ENCODE data around the gene VRK3. TPM values are rescaled to one million over a fixed set of nuclear protein-coding genes. Genes with fewer than 3 reads are reported as not detected.
A peak's percentile ranks its signal among the peaks of the same experiment; 100 is the strongest.

Gene VRK3
- total and polyA plus RNA-seq, 2 donors: 17.8 to 24.4 TPM

DNA sequence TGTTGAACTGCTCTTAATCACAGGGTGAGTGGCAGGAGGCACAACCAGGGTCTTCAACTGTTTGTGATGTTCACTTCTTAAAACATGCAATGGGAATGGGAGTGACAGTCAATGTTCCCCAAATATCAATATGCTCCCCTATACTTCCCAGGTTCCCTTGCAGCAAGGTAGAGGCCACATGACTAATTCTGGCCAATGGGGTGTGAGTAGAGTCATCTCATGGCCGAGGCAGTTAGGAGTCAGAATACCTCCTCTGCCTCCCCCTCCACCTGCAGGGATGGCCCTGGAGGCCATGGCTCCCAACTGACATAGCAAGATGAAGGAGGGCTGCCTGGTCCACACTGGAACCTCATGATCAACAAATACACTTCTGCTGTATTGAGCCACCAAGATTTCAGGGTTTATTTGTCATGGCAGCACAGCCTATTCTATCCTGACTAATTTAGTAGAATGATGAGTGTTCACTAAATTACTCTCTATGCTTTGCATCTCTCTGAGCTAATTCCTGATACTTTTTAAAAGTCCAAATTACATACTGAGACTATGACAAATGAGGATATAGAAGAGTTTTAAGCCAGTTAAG lies 8.9 kb downstream of the VRK3 start:
- Histone ChIP-seq H3K27ac (ENCODE audit: low read depth) (no peak overlapping the region), H3K4me3 (ENCODE audit: low read depth, low read length) (no peak overlapping the region), H3K36me3 (ENCODE audit: insufficient read depth) (peaks cover 6% of the 10 kb centered on the region), H3K4me1 (ENCODE audit: insufficient read depth) (no peaks in the 10 kb centered on the region)
- WGBS: 98% methylated on average over 1 of the region's 1 CpG
- no peak for DNase-seq (ENCODE audit: extremely low spot score)

DNA sequence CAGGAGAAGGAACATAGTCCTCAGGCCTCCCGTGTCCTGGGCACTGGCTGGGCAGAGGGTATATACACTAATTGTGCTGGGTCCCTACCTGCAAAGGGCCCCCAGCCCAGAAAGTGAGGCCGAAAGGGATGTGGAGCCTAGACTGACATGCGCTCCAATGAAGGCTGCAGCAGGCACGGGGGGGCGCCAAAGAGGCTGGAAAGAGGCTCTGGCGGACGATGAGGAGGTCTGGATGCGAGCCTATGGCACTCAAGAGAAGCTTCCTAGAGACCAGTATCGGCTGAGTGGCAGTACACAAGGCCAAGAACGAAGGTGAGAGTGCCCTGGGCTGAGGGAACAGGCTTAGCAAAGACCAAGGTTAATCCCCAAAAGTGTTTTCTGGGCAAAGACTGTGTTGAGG lies 16.6 kb downstream of the VRK3 start:
- DNase-seq (ENCODE audit: extremely low spot score): no peak
- 58% methylated on average over 10 of the region's 10 CpGs for WGBS
- H3K4me1 ChIP-seq (ENCODE audit: insufficient read depth): no peaks in the 10 kb centered on the region
- no peak overlapping the region for H3K27ac ChIP-seq (ENCODE audit: low read depth)
- H3K36me3 ChIP-seq (ENCODE audit: insufficient read depth): peaks cover 4% of the 10 kb centered on the region
- H3K4me3 ChIP-seq (ENCODE audit: low read depth, low read length): no peak overlapping the region

DNA sequence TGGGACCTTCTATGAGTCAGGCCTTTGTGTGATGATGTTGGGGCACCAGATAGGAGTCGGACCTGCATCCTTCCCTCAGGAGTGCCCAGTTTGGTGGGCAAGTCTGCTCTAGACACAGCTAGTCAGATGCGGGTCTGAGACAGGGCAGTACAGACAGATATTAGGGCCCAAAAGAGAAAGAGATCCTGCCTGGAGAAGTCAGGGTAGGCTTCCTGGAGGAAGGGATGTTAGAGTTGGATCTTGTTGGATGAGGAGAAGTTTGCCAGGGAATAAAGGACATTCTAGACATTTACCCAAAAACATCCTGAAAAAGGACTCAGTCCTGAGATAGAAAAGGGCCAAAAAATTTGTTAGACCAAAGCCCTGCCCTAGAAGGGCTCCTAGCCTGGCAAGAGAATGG lies 17.2 kb downstream of the VRK3 start:
- Histone ChIP-seq H3K4me1 (ENCODE audit: insufficient read depth) (no peaks in the 10 kb centered on the region), H3K36me3 (ENCODE audit: insufficient read depth) (peaks cover 2% of the 10 kb centered on the region)
- WGBS: 96% methylated on average over 2 of the region's 2 CpGs

DNA sequence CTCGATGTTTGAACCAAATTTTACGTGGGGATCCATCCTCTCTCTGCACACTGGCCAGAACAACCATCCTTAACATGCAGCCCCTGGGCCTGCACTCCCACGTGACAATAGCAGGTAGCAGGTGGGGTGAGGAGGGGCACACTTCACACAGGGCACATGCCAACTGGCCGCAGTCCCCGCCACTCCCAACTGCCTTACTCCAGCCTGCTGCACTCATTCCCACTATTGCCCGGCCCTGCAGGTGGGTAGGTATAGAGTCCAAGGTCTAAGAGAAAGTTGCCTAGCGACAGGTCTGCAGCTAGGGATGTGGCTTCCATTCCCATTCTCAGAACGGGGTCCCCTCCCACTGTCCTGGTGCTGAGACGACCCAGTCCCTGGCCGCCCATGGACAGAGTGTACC lies 18.0 kb downstream of the VRK3 start:
- 87% methylated on average over 10 of the region's 10 CpGs for WGBS
- H3K36me3 ChIP-seq (ENCODE audit: insufficient read depth): peaks cover 2% of the 10 kb centered on the region
- no peaks in the 10 kb centered on the region for H3K4me1 ChIP-seq (ENCODE audit: insufficient read depth)
- no peak overlapping the region for H3K4me3 ChIP-seq (ENCODE audit: low read depth, low read length)
- no peak for DNase-seq (ENCODE audit: extremely low spot score)
- no peak overlapping the region for H3K27ac ChIP-seq (ENCODE audit: low read depth)

More for the DNA sequence above, 17.2 kb downstream of the VRK3 start:
- no peak for DNase-seq (ENCODE audit: extremely low spot score)
- Histone ChIP-seq H3K27ac (ENCODE audit: low read depth) (no peak overlapping the region), H3K4me3 (ENCODE audit: low read depth, low read length) (no peak overlapping the region)

DNA sequence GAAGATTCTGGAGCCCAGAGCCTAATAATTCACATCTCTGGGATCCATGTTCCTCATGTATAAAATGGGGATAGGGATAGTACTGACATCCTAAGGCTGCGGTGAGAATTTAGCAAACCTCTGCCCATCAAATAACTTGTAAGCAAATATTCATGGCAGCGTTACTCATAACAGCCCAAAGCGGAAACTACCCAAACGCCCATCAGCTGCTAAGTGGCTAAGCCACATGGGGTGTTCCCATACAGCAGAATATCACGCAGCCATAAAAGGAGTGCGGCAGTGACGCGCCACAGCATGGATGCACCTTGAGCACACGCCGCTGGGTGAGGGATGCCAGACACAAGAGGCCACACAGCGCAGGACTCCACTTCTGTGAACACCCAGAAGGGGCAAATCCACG lies 19.7 kb downstream of the VRK3 start:
- Histone ChIP-seq H3K36me3 (ENCODE audit: insufficient read depth) (peaks cover 2% of the 10 kb centered on the region), H3K4me3 (ENCODE audit: low read depth, low read length) (no peak overlapping the region), H3K4me1 (ENCODE audit: insufficient read depth) (no peaks in the 10 kb centered on the region), H3K27ac (ENCODE audit: low read depth) (no peak overlapping the region)
- DNase-seq (ENCODE audit: extremely low spot score): no peak
- 97% methylated on average over 12 of the region's 12 CpGs for WGBS

DNA sequence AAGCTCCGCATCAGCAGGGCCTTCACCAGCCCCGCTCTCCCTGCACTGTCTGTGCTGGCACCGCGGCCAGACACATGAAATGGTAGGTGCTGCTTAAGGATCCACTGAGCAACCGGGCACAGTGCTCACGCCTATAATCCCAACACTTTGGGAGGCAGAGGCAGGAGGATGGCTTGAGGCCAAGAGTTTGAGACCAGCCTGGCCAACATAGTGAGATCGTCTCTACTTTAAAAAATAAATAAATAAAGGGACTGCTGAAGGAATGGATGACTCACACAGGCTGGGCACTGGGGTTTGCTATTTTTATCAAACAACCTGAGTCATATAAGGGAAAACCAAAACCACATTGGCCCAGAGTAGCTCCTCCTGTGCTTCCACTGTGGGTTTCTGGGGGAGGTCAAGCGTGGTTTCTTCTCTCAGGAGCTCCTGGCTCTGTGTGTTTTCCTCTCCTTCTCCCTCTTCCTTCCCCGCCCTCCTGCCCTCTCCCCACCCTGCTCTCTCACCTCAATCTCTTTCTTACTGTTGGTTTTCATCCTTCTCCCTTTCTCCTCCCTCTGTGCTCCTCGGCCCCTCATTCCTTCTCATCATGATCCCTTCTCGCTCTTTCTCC lies 21.3 kb downstream of the VRK3 start:
- peaks cover 5% of the 10 kb centered on the region for H3K36me3 ChIP-seq (ENCODE audit: insufficient read depth)
- peak overlapping the region; percentile 53 for H3K27ac ChIP-seq (ENCODE audit: low read depth)
- H3K4me3 ChIP-seq (ENCODE audit: low read depth, low read length): no peak overlapping the region
- H3K4me1 ChIP-seq (ENCODE audit: insufficient read depth): no peaks in the 10 kb centered on the region
- no peak for DNase-seq (ENCODE audit: extremely low spot score)
- 66% methylated on average over 11 of the region's 11 CpGs for WGBS

DNA sequence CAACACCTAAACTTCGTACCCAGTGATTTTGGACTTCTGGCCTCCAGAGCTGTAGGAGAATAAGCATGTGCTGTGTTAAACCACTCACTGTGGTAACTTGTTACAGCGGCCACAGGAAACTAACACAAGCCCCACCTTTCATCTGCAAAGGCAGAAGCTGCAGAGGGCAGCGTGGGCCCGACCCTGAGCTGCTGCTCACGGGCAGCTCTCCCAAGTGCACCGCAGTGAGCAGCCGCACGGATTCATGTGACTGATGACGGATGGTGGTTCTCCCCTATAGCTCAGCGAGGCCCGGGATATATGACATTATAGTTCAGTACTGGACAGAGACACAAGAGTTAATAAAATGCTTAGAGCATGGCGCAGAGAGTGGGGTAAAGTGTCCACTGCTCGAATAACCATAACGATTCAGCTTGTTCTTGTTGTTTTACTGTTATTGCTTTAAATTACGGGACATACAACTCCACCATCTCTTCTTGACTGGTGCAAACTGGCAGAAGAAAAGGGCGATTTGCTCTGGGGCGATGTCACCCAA lies 21.9 kb downstream of the VRK3 start:
- H3K4me3 ChIP-seq (ENCODE audit: low read depth, low read length): no peak overlapping the region
- DNase-seq (ENCODE audit: extremely low spot score): no peak
- no peaks in the 10 kb centered on the region for H3K4me1 ChIP-seq (ENCODE audit: insufficient read depth)
- no peak overlapping the region for H3K27ac ChIP-seq (ENCODE audit: low read depth)
- 89% methylated on average over 17 of the region's 17 CpGs for WGBS
- peaks cover 5% of the 10 kb centered on the region for H3K36me3 ChIP-seq (ENCODE audit: insufficient read depth)

DNA sequence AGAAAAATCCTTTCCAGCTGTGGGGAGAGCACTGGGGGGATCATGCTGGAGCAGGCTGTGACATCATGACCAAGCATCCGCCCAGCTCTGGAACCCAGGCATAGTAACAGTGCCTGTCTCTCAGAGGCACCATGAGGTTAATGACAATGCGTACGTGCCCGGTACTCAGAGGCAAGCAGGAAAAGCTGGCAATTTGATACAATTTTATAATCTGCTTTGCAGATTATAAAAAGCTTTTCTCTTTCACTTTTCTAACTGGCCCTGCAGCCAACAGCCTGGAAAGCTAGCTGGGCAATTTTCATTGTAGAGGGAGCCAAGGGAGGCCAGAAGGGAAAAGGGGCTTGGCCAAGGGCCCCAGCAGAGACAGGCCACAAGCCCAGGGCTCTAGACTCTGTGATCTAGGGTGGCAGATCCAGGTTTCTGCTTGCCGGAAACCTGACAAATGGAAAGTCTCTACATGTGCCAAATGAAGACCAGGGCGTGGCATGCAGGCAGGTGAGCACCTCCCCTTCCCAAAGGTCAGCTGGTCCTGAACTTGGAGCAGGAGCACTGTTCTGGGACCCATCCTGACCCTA lies 22.7 kb downstream of the VRK3 start:
- no peak overlapping the region for H3K27ac ChIP-seq (ENCODE audit: low read depth)
- 81% methylated on average over 6 of the region's 6 CpGs for WGBS
- peaks cover 5% of the 10 kb centered on the region for H3K36me3 ChIP-seq (ENCODE audit: insufficient read depth)

DNA sequence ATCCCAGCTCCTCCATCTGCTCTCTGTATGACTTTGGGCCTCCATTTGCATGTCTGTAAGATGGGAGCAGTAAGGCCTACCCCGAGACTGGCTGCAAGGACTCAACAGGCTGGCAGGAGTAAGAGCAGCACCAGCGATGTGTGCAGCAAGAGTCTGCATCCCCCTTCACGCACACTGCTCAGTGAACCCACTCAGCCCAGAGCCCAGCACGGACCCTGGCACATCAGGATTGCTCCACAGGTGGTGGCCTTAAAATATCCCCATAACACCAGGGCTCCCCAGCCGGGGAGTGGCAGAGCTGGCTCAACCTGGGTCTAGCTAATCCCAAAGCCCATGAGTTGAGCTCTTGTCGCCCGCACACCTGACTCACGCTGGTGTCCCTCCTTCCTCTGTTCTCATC lies 23.4 kb downstream of the VRK3 start:
- Histone ChIP-seq H3K36me3 (ENCODE audit: insufficient read depth) (peaks cover 5% of the 10 kb centered on the region), H3K4me1 (ENCODE audit: insufficient read depth) (no peaks in the 10 kb centered on the region), H3K27ac (ENCODE audit: low read depth) (no peak overlapping the region), H3K4me3 (ENCODE audit: low read depth, low read length) (no peak overlapping the region)
- no peak for DNase-seq (ENCODE audit: extremely low spot score)
- 96% methylated on average over 8 of the region's 8 CpGs for WGBS

More for the DNA sequence above, 22.7 kb downstream of the VRK3 start:
- DNase-seq (ENCODE audit: extremely low spot score): no peak
- Histone ChIP-seq H3K4me3 (ENCODE audit: low read depth, low read length) (no peak overlapping the region), H3K4me1 (ENCODE audit: insufficient read depth) (no peaks in the 10 kb centered on the region)

DNA sequence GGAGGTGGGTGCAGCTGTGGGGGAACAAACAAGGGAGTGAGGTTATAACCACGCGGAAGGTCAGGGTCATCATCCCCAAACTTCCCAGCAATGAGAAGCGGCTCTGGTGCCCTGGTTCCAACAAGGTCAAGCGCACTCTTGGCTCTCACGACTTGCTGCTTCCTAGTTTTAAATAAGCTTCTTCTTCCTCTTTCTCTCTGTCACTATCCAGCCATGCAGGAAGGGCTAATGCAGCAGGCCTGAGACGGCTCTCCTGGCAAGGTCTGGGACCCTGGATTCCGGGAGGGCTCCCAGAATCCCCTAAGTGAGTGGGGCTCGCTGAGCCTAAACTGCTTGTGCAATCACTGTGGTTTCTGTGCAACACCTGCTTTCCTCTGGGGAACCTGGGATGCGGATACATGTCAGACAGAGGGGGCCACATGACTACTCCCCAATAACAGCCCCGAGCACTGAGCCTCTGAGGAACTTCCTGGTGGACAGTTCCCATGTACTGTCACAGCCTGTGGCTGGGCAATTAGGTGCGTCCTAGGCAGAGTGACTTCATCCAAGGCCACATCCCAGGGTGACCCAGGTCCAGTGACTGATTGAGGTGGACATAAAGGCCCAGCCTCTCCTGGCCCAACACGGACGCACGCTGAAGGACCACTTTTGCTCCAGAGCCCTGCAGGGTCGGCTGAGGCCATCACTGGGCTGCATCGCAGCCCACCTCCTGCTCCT lies 24.2 kb downstream of the VRK3 start:
- DNase-seq (ENCODE audit: extremely low spot score): no peak
- no peak overlapping the region for H3K27ac ChIP-seq (ENCODE audit: low read depth)
- 91% methylated on average over 16 of the region's 16 CpGs for whole genome bisulfite sequencing
- no peak overlapping the region for H3K4me3 ChIP-seq (ENCODE audit: low read depth, low read length)
- H3K36me3 ChIP-seq (ENCODE audit: insufficient read depth): peaks cover 5% of the 10 kb centered on the region
- H3K4me1 ChIP-seq (ENCODE audit: insufficient read depth): no peaks in the 10 kb centered on the region

DNA sequence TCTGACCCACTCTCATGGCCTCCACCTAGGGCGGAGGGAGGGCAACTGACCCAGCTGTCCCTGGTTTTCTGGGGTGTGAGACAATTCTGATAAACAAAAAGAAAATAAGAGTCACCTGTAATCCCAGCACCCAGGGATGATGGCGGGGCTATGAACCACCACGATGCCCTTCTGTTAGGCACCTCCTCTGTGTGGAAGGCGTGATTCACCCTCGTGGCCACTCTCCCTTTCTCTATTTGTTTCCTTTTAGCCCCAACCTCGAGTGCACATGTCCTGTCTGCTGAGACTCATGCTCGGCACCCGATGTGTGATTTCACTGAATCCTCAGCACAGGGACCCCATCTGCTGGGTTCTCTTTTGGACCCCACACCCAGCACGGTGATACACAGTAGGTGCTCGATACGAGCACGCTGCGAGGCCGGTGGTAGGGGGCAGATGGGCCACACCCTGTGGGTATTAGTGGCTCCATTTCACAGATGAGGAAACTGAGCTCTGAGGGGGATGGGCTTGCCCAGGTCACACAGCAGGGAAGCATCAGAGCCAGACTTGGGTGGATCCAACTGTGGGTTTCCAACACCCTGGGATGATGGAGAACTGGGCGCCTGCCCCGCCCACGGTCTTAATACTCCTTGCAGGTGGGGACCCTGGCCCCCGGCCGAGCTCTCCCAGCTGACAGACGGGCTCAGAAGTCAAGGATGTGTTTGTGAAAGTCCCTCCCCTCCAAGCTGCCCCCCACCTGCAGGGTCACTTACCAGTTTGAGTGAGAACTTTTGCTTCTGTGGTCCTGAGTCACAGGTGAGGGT lies 24.9 kb downstream of the VRK3 start:
- Histone ChIP-seq H3K4me1 (ENCODE audit: insufficient read depth) (no peaks in the 10 kb centered on the region), H3K36me3 (ENCODE audit: insufficient read depth) (peaks cover 2% of the 10 kb centered on the region), H3K4me3 (ENCODE audit: low read depth, low read length) (no peak overlapping the region), H3K27ac (ENCODE audit: low read depth) (no peak overlapping the region)
- no peak for DNase-seq (ENCODE audit: extremely low spot score)
- WGBS: 94% methylated on average over 20 of the region's 20 CpGs

DNA sequence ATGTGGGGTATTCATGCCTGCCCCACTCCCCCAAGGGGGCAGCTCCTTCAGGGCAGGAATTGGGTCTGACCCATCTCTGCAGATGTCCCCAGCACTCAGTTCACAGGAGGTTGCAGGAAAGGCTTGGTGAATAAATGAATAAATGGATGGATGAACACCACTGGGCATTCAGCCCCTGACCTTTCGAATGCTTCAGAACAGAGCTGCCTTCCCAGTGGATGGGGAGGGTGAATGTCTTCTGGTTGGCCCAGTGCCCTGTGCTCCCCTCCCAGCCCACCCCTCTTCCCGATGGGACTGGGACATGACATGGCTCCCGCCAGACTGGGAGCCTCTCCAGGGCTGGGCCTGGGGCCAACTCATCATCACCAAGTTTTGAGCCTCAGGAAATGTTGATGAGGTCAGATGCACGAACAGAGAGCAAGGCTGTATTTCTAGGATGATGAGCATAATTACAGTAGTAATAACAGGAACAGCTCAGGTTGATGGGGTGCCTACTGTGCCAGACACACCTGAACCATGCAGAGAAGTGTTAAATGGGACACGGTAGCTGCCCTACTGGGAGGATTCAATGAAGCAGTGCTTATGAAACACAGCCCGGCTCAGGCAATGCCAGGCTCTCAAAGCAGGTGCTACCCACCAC lies 25.7 kb downstream of the VRK3 start:
- no peak overlapping the region for H3K4me3 ChIP-seq (ENCODE audit: low read depth, low read length)
- peaks cover 5% of the 10 kb centered on the region for H3K36me3 ChIP-seq (ENCODE audit: insufficient read depth)
- no peak overlapping the region for H3K27ac ChIP-seq (ENCODE audit: low read depth)
- DNase-seq (ENCODE audit: extremely low spot score): no peak
- no peaks in the 10 kb centered on the region for H3K4me1 ChIP-seq (ENCODE audit: insufficient read depth)
- WGBS: 54% methylated on average over 6 of the region's 6 CpGs

DNA sequence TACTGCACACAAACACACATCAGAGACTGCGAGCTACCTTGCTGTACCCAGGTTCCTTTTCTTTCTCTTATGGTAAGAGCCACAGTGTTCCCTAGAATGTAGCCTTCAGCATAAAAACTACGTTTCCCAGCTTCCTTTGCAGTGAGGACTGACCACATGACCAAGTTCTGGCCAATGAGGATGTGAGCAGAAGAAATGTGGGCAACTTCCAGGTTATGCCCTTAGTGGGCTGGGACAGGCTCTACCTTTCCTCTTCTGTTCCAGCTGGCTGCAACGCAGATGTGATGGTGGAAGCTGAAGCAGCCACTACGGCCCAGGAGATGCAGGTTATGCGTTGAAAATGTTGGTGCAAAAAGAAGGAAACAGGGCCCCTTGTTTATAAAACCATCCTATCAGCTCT lies 27.5 kb downstream of the VRK3 start:
- 74% methylated on average over 5 of the region's 5 CpGs for WGBS
- DNase-seq (ENCODE audit: extremely low spot score): no peak

More for the DNA sequence above, 27.5 kb downstream of the VRK3 start:
- no peak overlapping the region for H3K4me3 ChIP-seq (ENCODE audit: low read depth, low read length)
- H3K27ac ChIP-seq (ENCODE audit: low read depth): no peak overlapping the region
- H3K4me1 ChIP-seq (ENCODE audit: insufficient read depth): no peaks in the 10 kb centered on the region
- H3K36me3 ChIP-seq (ENCODE audit: insufficient read depth): peaks cover 5% of the 10 kb centered on the region
